HCEC 1CT (cell line): Measurements from ENCODE around the gene TPCN1.

Experiments used
- DNase-seq: peaks from one replicate; pipeline ENCODE4 v3.0.0-alpha.2; 2017

TPCN1 gene

GRCh38 chr12:113347107-113347506, 125.8 kb downstream of the TPCN1 start:
- no peak for DNase-seq

GRCh38 chr12:113347892-113348291, 126.6 kb downstream of the TPCN1 start:
- DNase-seq, result no peak
